ENCODE measurements around the gene ITGA3. TPM values are rescaled to one million over a fixed set of nuclear protein-coding genes. Genes with fewer than 3 reads are reported as not detected.
"Not testable (repeated sequence)": the region's sequence is repeated elsewhere in the genome, so short reads cannot be mapped to it uniquely, and the experiment has no call there.

The ITGA3 gene
- total RNA-seq, 1 donor from 2014 or later = 36.8 TPM

DNA sequence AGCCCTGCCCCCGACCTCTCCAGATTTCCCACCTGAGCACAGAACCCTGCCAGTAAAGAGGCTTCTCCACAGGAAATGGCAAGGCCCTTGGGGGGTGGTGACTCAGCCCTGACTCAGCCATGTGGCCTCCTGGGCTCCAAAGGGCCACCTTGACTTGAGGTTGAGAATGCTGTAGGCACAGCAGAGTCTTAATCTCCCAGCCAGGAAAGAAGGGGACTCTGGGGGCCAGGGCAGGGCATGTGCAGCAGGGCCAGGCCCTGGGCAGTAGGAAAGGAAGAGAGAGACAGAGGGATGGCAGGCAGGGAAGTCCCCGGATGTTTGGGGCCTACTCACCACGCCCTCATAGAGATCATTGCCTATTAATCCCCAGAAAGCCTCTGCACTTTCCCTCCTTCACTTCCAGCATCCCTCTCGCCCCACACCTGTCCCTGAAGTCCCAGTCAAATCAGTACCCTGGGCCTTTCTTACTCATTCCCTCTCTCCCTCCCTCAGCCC is 4.8 kb upstream of the ITGA3 start:
- DNase-seq (ENCODE audit: low spot score) = no peak

DNA sequence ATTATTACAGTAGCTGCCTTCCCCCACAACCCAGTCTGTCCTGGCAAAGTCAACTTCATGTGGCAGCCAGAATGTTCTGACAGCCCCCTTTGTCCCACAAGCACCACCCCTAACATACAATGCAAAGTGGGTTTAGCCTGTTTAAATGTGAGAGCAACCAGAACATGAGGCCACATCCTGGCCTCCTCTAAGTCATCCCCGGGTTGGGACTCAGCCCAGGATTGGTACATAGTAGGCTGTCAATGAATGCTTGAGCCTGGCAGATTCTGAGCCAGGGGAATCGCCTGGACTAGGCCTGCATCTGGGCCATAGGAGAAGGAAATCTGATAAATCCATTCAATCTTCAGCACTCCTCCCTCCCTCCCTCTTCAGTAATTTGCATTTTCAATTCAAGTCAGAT is 4.3 kb upstream of the ITGA3 start:
- DNase-seq (ENCODE audit: low spot score) = no peak

DNA sequence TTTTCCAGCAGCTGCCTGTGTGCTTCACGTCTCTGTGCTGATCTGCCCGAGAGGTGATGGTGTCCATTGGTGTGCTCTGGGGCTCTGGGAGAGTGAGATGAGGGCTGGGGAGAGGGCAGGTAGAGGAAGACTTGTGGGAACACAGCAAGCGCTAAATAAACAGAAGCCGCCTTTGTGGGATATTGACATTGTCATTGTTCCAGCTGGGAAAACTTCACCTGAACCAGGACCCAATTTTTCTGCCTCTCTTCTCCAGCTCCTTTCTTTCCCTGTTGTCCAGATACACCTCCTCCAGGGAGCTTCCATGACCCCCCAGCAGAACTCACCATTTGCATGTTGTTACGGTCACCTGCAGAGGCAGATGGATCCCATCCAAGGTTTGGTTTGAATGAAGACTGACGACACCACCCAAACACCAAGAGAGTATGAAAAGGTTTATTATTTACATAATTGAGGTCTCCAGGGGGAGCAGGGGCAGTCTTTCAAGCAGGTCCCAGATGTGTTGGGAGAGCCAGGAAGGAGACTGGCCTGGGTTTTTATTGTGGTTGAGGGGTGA is 3.6 kb upstream of the ITGA3 start:
- no peak for DNase-seq (ENCODE audit: low spot score)

DNA sequence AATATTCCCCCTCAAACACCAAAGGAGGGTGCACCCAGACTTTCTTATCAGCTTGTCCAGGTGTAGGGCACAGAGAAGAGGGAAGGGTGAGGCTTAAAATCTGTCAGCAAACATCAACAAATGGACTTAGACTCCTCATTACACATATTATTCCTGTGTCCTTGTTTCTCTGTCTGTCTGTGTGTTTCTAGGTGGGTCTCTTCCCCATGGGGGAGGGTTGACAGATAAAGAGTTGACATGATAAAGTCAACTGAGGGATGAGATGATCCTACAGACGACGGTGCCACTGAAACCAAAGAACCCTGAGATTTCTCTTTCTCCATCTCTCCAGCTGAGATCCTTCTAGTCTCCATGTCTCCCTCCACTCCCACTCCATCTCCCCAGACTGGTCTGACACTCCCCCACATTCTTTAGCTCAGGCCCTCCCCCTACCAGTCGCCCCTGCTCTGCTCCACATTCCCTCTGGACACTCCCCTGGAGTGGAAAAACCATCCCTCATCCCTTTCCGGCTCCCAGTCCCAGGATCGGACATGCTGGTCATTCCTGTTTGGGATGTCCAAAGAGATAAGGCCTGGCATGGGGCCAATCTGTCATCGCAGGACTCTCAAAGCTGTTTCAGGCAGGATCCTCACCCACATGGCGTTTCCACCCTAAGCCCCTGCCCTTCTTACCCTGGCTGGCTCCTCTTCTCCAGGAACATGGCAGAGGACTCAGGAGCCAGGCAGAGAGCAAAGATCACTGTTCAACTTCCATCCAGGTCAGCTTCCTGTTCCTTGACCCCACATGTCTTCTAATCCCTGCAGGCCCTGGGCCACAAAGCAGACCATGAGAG is 2.9 kb upstream of the ITGA3 start:
- DNase-seq (ENCODE audit: low spot score) = peak; percentile 67

DNA sequence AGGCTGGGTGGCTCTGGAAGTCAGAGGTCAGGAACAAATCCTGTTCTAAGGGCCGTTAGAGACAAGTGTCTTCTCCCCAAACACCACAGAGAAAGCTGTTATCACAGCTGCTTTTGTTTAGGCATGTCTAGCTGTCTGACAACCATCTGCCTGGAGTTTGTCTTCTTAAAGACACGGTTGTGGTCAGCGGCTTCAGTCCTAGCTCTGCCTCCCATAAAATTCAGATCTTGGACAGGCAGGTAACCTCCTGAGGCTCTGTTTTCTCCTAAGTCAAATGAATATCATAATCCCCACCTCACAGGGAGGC is 2.3 kb upstream of the ITGA3 start:
- peak; percentile 52 for DNase-seq (ENCODE audit: low spot score)

DNA sequence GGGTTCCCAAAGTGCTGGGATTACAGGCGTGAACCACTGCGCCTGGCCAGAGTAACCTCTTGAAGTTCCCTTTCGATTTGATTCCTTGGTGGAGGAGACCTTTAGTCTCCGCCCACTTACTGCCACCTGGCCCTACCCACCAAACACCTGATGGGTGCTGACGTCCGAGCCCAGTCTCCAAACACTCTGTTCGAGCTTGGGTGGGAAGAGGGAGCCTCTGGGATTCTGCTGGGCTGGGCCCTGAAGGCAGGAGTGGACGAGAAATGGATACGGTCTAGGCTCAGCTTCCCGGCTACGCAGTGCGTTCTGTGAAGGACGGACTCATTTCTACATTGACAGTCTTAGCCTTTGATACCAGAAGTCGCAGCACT is 870 bp upstream of the ITGA3 start:
- DNase-seq (ENCODE audit: low spot score) = no peak

DNA sequence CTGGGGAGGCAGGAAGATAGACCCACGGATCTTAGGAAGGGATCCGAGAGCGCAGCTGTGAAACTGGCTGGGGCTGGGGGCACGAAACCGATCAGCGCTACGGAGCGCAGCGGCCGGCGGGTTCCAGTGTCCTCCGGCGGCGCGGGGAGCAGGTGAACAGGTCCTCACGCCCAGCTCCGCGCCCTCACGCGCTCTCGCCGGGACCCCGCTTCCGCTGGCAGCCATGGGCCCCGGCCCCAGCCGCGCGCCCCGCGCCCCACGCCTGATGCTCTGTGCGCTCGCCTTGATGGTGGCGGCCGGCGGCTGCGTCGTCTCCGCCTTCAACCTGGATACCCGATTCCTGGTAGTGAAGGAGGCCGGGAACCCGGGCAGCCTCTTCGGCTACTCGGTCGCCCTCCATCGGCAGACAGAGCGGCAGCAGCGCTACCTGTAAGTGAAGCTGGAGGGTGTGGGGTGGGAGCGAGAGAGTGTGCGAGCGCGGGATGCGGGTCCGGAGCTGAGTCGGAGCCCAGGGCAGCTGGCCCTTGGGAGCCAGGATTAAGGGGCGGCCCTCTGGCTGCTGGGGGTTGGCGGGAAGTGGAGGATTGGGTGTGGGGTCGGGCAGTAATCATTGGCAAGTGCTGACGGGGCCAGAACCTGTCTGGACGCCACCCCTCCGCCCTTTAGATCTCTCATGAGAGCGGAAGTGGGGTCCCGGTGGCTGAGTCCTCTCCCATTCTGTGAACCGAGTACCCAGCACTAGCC is 479 bp downstream of the ITGA3 start:
- DNase-seq (ENCODE audit: low spot score) = peak; percentile 62

DNA sequence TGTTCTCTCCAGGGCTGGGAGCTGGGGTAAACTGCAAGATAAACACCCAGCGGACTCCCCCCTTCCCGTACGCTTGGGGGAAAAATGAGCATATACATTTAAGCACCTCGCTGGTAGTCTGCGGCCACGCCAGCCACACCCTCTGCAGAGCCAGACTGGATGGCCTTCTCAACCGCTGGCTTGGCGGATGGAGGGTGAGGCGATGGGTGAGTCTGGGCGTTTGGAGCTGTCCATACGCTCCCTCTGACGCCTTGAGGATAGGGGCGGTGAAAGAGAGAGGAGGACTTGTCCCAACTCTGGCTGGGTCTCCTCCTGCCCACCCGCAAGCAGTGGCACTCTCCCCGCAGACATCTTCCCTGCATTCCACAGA is 1.0 kb downstream of the ITGA3 start:
- DNase-seq (ENCODE audit: low spot score) = peak; percentile 38

DNA sequence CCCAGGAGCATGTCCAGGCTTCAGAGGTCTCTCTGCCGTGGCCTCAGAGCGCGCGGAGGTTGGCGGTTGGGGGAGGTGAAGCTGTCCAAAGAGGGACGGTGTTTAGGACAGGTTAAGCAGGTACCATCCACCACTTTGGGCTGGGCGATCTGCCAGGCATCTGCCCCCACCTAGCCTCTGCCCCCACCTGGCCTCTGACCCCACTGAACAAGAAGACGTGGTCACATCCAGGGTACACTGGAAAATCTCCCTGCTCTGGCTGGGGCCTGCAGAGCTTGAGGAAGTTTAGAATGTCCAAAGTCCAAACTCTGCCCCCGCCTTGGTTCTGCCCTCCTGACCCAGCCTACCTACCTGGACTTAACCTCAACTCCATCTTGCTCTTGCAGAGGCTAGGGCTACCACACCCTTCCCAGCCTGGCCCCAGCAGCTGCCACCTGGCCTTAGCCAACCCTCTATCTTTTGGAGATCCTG is 1.6 kb downstream of the ITGA3 start:
- DNase-seq (ENCODE audit: low spot score) = no peak

DNA sequence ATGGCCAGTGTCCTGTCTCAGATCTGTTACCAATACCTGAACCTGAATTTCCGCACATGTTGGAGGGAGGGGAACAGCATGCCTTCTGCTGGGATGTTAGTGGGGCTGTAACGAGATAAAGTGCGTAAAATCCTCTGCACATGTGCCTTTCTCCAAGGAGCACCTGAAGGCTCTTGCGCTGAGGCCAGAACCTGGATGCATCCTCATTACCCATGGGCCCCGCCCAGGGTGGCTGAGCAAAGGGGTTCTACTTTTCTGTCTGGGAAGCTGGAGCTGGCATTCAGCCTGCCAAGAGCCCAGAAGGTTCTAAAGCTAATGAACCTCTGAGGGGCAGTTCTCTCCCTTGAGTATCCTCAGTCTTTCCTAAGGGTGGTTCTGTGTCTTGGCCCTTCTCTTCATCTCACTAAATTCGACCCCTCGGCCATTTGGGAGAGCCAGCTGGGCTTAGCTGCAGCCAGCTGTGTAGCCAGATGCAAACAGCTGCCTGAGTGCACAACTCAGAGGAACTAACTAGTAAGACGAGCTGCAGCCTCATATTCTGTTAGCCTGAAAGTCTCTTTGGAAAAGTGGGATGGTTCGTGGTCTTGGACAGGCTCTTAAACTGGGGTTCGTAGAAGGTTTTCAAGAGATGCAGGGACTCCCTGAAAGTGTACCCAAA is 2.5 kb downstream of the ITGA3 start:
- DNase-seq (ENCODE audit: low spot score) = no peak

DNA sequence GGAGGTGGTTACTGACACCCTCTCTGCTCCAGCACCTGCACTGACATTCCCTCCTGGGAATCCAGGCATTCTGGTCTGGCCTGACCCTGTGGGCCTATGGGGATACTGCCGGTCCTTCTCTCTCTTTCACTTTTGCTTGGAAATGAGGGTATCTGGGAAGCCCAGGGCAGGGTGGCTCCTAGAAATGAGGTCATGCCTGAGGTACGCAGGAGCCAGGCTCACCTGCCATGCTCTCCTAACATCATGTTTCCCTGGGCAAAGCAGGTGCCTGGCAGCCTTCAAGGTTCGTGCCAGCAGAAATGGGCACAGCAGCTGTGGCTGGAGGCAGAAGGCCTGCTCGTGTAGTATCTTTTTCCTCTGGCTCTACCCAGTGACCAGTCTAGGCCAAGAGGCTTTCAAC is 3.3 kb downstream of the ITGA3 start:
- no peak for DNase-seq (ENCODE audit: low spot score)

DNA sequence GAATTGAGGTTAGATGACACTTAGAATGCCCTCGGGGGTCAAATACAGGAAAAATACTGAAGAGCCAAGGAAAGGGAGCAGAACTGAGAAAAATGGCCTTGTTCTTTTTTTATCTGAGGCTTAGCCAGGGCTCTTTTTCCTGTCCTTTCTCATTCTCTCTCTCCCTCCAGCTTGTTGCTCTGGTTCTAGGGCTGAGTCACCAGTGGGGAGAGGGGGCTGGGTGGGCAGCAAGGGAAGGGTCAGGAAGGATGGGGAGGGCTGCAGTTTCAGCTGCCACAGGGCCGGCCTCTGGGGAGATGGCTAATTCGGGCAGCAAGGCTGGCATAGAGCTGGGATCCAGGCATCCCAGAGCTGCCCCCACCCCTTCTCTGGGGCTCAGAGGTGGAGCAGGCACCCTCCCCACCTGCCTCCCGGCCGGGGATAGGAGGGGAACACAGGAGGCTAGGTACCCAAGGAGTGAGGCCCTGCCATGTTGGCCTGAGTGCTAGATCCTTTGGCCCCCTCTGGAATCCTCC is 3.9 kb downstream of the ITGA3 start:
- DNase-seq (ENCODE audit: low spot score) = peak; percentile 86

DNA sequence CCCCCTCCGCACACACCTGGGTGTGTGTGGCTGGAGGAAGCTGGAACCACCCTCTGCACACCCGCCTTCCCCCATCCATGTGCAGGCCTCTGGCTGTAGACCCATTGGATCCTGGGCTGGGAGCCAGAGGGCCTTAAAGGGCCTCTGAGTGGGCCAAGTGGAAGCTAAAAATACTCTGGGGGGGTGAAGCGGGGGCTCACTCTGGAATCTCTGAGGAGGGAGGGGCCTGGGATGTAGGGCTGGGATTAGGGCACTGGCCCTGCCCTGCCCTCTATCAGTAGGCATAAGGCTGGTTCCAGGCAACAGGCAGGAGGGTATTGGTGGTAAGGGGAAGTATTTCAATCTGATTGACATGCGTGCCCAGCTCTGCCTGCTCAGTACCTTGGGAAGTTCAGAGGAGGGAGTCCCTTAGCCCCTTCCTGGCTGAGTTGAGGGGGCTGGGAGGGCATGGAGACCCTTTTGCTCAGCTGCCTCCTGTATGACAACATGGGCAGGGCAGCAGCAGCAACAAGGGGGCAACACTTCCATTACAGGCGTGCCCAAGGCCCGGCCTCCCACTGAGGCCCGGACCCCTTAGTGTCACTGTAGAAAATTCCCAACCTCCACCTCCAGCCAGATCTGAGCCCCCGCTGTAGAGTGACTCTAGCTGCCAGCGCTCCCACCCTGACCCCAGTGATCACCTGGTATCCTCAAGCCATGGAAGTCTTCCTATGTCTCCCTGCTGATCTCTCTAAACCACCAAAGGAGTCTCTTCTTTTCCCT is 5.2 kb downstream of the ITGA3 start:
- DNase-seq (ENCODE audit: low spot score) = peak; percentile 97

DNA sequence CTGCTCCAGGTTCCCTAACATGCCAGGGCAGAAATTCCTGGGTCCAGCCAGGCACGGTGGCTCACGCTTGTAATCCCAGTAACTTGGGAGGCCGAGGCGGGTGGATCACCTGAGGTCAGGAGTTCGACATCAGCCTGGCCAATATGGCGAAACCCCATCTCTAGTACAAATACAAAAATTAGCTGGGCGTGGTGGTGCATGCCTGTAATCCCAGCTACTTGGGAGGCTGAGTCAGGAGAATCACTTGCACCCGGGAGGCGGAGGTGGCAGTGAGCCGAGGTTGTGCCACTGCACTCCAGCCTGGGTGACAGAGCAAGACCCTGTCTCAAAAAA is 5.8 kb downstream of the ITGA3 start:
- DNase-seq (ENCODE audit: low spot score) = not testable (repeated sequence)

DNA sequence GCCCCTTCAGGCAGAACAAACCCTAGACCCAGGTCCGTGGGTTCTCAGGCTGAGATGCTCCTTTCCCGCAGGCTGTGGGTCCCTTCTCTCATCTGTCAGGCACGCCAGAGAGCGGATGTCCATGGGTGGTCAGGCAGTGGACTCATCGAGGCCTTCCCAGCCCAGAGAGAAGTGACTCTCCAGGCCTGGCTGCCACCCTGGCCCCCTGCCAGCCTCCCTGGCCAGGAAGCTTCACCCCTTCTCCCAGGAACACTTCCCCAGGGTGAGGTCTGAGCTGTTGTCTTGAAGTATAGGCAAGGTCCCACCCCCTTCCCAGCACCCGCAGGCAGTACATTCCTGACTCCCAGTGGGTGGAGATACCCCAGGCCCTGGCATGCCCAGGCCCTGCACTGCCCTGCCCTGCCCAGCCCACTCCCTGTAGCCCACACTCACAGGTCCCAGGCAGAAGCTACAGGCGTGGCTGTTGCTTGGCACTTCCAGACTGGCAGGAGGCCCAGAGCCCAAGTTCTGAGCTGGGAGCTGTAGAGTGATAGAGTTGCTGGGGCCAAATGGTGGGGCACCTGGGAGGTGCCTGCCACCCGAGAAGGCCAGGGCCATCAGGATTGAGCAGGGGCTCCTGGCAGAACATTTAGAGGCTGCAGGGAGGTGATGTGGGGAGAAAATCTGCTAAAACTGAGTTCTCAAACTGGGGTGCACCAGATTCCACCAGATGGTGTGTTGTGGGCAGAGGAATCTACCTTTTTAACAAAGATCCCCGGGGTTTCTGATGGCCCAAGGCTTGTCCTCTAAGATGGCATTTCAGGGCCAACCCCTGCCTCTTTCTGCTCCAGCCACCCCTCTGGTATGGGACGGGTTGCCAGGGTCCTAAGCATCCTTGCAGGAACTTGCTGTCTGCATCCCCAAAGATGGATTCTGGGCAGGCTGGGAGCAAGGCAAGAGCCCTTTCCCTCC is 6.7 kb downstream of the ITGA3 start:
- DNase-seq (ENCODE audit: low spot score) = peak; percentile 81

DNA sequence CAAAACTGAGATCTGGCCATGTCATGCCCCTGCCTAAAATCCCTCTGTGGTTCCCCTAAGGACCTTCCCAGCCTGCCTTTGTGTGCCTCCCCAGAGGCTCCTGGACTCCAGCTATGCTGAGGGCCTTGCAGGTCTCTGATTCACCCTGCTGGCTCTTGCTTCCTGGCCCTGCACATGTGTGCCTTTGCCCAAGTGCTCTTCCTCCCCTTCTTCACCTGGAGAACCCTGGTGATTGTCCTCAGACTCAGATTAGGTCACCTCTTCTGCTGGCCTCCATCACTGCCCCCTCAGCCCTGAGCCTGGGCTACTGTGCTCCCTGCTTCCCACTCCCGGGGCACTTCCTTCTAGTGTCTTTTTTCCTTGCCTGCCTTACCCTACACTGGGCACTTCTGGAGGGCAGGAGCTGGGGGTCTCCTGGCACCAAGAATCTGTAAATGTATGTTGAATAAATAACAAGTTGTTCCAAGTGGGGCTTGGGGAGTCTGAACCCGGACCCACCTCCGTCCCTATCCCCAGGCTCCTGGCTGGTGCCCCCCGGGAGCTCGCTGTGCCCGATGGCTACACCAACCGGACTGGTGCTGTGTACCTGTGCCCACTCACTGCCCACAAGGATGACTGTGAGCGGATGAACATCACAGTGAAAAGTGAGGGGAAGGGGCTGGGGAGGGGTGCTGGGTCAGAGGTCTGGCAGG is 7.8 kb downstream of the ITGA3 start:
- DNase-seq (ENCODE audit: low spot score) = no peak

DNA sequence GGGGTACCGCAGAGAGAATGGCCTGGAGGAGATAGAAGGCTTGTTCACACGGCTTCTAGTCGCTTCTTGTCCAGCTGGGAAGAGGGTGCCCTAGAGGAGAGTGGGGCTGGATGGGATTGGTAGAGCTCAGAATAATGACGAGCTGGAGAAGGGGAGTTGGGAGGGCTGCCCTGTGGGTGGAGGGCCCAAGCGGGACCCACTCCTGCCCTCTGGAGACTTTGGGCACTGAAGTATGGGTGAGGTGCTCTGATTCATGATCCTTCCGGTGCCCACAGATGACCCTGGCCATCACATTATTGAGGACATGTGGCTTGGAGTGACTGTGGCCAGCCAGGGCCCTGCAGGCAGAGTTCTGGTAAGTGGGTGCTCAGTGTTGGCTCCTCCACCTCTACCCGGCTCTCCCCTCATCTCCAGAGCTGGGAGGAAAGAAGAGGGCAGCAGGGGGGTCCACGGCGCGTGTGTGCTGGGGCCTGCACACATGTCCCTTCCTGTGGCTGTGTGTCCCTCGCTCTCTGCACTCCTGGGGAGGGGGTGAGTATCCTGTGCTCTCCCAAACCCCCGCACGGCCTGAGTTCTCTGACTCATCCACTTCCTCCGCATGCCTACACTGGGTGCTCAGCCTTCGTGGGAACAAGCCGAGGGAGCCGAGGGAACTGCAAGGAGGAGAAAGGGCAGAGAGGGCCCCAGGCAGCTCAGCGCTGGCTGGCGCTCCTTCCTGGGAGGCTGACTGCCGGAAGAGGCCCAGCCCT is 8.5 kb downstream of the ITGA3 start:
- peak; percentile 87 for DNase-seq (ENCODE audit: low spot score)

DNA sequence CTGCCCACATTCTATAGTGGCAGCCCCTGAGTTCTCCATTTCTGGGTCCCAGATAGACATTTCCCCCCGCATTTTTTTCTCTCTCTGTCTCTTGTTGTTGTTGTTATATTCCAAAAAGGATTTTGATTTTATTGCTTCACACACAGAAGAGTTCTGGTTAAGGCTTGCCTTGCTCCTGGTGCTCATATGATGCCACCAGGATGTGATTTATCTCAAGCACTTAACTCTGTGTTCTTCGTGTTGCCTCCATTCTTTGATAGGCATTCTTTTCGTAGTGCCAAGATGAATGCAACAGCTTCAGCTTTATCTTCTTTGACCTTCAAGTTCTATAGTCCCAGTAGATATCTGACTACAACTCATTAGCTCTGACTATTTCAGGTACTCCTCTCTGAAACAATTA is 9.1 kb downstream of the ITGA3 start:
- DNase-seq (ENCODE audit: low spot score) = no peak

DNA sequence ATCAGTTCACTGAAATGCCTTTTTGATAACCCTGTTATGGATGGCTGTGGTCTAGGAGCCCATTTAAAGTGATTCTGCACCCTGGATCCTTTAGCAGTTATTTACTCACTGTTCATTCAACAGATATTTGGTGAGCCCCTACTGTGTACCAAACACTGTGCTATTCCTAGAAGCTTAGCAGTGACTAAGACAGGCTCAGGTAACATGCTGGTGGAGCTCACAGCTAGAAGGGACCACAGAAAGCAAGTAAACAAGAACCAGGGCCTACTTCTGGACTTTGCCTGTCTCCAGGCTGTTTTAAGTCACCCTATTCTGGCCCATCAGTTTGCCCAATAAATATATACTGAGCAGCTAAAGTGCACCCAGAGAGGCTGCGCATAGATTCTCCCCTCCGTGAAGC is 11.1 kb downstream of the ITGA3 start:
- no peak for DNase-seq (ENCODE audit: low spot score)
